Astrocyte (in vitro differentiated cells and primary cell): ENCODE measurements around the gene ARPIN.

ENCODE experiments used
- CTCF ChIP-seq: IDR thresholded peaks from 2 replicates; pipeline ENCODE4 v1.5.1; 2011; ENCODE audit warnings: low read depth, mild to moderate bottlenecking, inconsistent platforms, low read length, moderate library complexity; ENCODE audit not compliant: insufficient read depth
- EZH2 ChIP-seq: IDR thresholded peaks from 2 replicates; pipeline ENCODE4 v1.6.1; 2012; ENCODE audit warnings: mild to moderate bottlenecking, low read length, inconsistent platforms; ENCODE audit not compliant: insufficient read depth

DNA sequence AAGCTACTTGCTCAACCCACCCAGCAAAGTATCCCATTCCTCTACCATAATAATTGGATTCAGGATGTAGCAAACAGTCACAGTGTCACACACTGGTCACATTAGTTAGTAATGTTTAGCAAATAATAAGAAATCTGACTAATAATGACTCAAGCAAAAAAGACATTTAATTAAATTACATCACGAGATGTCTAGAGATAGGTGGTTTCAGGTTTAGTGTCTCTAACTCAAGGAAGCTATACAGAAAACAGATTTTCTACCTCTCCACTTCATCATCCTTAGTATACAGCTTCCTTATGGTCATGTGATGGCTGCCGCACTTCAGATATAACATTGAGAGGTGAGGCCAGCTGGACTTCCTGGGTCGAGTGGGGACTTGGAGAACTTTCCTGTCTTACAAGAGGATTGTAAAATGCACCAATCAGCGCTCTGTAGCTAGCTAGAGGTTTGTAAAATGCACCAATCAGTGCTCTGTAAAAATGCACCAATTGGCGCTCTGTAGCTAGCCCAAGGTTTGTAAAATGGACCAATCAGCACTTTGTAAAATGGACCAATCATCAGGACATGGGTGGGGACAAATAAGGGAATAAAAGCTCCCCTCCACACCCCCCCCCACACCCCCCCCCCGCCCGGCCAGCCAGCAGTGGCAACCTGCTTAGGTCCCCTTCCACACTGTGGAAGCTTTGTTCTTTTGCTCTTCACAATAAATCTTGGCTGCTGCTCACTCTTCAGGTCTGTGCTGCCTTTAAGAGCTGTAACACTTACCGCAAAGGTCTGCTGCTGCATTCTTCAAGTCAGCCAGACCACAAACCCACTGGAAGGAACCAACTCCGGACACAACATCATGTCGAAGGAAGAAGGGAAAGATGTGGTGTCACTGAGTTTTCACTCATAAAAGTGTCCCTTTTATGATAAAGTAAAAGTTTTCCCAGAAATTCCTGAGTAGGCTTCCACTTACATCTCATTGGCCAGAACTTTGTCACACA, 24.9 kb upstream of the ARPIN start:
- TF ChIP-seq CTCF (no peak), EZH2 (no peak)
